ENCODE measurements around the gene WDR73. TPM values are rescaled to one million over a fixed set of nuclear protein-coding genes. Genes with fewer than 3 reads are reported as not detected.

Gene WDR73
- total RNA-seq, 2 donors from 2014 or later: 5.3 to 12.0 TPM

GRCh38 chr15:84608707-84609284 is 45.3 kb downstream of the WDR73 start:
- Histone ChIP-seq H3K4me3 (no peak overlapping the region), H3K9me3 (no peaks in the 10 kb centered on the region), H3K36me3 (no peaks in the 10 kb centered on the region), H3K27me3 (no peaks in the 10 kb centered on the region), H3K4me1 (peaks cover 0 to 6% of the 10 kb centered on the region in 2 donors), H3K27ac (no peak overlapping the region)
- no peak for DNase-seq (ENCODE audit: low spot score)
- no peak for TF ChIP-seq CTCF (IDR thresholded peaks at IDR 0.05)

- Histone ChIP-seq H3K4me3 (no peak overlapping the region), H3K36me3 (no peaks in the 10 kb centered on the region), H3K4me1 (peaks cover 0 to 10% of the 10 kb centered on the region in 2 donors), H3K9me3 (no peaks in the 10 kb centered on the region), H3K27me3 (no peaks in the 10 kb centered on the region), H3K27ac (no peak overlapping the region)
- DNase-seq (ENCODE audit: low spot score): no peak
- no peak for TF ChIP-seq CTCF (IDR thresholded peaks at IDR 0.05)
These were observed 47.4 kb downstream of the WDR73 start for GRCh38 chr15:84606653-84607120.

GRCh38 chr15:84605554-84605882 is 48.6 kb downstream of the WDR73 start:
- no peaks in the 10 kb centered on the region for H3K36me3 ChIP-seq
- peaks cover 0 to 14% of the 10 kb centered on the region in 2 donors for H3K4me1 ChIP-seq
- no peaks in the 10 kb centered on the region for H3K9me3 ChIP-seq
- no peak overlapping the region for H3K27ac ChIP-seq
- DNase-seq (ENCODE audit: low spot score): no peak
- H3K4me3 ChIP-seq: no peak overlapping the region
- no peaks in the 10 kb centered on the region for H3K27me3 ChIP-seq
- no peak for TF ChIP-seq CTCF (IDR thresholded peaks at IDR 0.05)

GRCh38 chr15:84604826-84605553 is 49.1 kb downstream of the WDR73 start:
- no peak overlapping the region for H3K27ac ChIP-seq
- H3K4me3 ChIP-seq: no peak overlapping the region
- H3K4me1 ChIP-seq: peaks cover 0 to 14% of the 10 kb centered on the region in 2 donors
- no peak for TF ChIP-seq CTCF (IDR thresholded peaks at IDR 0.05)
- no peak for DNase-seq (ENCODE audit: low spot score)
- no peaks in the 10 kb centered on the region for H3K36me3 ChIP-seq
- no peaks in the 10 kb centered on the region for H3K27me3 ChIP-seq
- no peaks in the 10 kb centered on the region for H3K9me3 ChIP-seq

GRCh38 chr15:84603630-84604379 is 50.3 kb downstream of the WDR73 start:
- peaks cover 0 to 9% of the 10 kb centered on the region in 2 donors for H3K4me1 ChIP-seq
- no peaks in the 10 kb centered on the region for H3K9me3 ChIP-seq
- no peaks in the 10 kb centered on the region for H3K27me3 ChIP-seq
- H3K36me3 ChIP-seq: no peaks in the 10 kb centered on the region
- no peak for DNase-seq (ENCODE audit: low spot score)
- no peak overlapping the region for H3K27ac ChIP-seq
- TF ChIP-seq CTCF (IDR thresholded peaks at IDR 0.05): no peak
- no peak overlapping the region for H3K4me3 ChIP-seq
